Natural killer cell treated with Interleukin-12 subunit alpha and Interleukin-12 subunit beta and Interleukin-15 and Interleukin-18, amount 100 ng/mL, for 72 hours (primary cell): ENCODE data around the gene PCYOX1L. TPM values are rescaled to one million over a fixed set of nuclear protein-coding genes. Genes with fewer than 3 reads are reported as not detected.
A peak's percentile ranks its signal among the peaks of the same experiment; 100 is the strongest.
"Not testable (repeated sequence)": the region's sequence is repeated elsewhere in the genome, so short reads cannot be mapped to it uniquely, and the experiment has no call there.

Experiments
- ATAC-seq, 2 donors: fragments of 150-1000 bp; cut with Tn5 transposase in 1 of 2; sonication (Bioruptor Pico), chemical (Tn5 transposase) in 1 of 2; 2 replicates each; pipeline ENCODE4 v1.10.0; 2021
- DNase-seq: peaks from one replicate; pipeline ENCODE4 v3.0.0; 2022; ENCODE audit warnings: low spot score
- H3K27ac Mint-ChIP-seq, 2 donors: 1 replicate in 1 of 2; 2 replicates in 1 of 2; pipeline ENCODE4 v1.8.0; 2022; ENCODE audit warnings: mixed read lengths in 2 of 2, mild to moderate bottlenecking in 1 of 2, moderate library complexity in 1 of 2
- H3K27me3 Mint-ChIP-seq, 2 donors: 1 replicate in 1 of 2; 2 replicates in 1 of 2; pipeline ENCODE4 v1.8.0; 2022; ENCODE audit warnings: mixed read lengths in 2 of 2
- H3K36me3 Mint-ChIP-seq: one replicate; pipeline ENCODE4 v1.8.0; 2022; ENCODE audit warnings: mixed read lengths
- H3K4me1 Mint-ChIP-seq, 2 donors: 1 replicate in 1 of 2; 2 replicates in 1 of 2; pipeline ENCODE4 v1.8.0; 2022; ENCODE audit warnings: low read depth in 2 of 2, mixed read lengths in 2 of 2, mild to moderate bottlenecking in 1 of 2
- H3K4me3 Mint-ChIP-seq: one replicate; pipeline ENCODE4 v1.8.0; 2022; ENCODE audit warnings: mixed read lengths
- H3K9me3 Mint-ChIP-seq: 2 replicates; pipeline ENCODE4 v1.8.0; 2022; ENCODE audit warnings: mixed read lengths
- total RNA-seq, 2 donors: library from RNA; stranded (reverse); gene quantifications; one replicate each; pipeline ENCODE4 v1.2.3, GENCODE V29; 2022

The PCYOX1L gene
- total RNA-seq, 2 donors from 2014 or later, result 13.1 to 31.6 TPM

GRCh38 chr5:149379818-149380374 is 22.1 kb downstream of the PCYOX1L start:
- Mint-ChIP-seq H3K27me3 (peaks cover 0 to 2% of the 10 kb centered on the region in 2 donors), H3K27ac (no peak overlapping the region), H3K4me1 (peaks cover 0 to 3% of the 10 kb centered on the region in 2 donors), H3K4me3 (no peak overlapping the region), H3K9me3 (no peaks in the 10 kb centered on the region), H3K36me3 (no peaks in the 10 kb centered on the region)
- DNase-seq (no peak), ATAC-seq (no peak)

- Mint-ChIP-seq H3K27me3 (peaks cover 0 to 2% of the 10 kb centered on the region in 2 donors), H3K27ac (no peak overlapping the region), H3K4me1 (peaks cover 0 to 3% of the 10 kb centered on the region in 2 donors), H3K9me3 (no peaks in the 10 kb centered on the region), H3K4me3 (no peak overlapping the region), H3K36me3 (no peaks in the 10 kb centered on the region)
- DNase-seq (no peak), ATAC-seq (peak in 1 of 2 donors; percentile 14)
Observed at GRCh38 chr5:149380466-149381121, 22.7 kb downstream of the PCYOX1L start.

GRCh38 chr5:149381261-149381985 is 23.6 kb downstream of the PCYOX1L start:
- no peak overlapping the region for H3K4me3 Mint-ChIP-seq
- H3K4me1 Mint-ChIP-seq, result peaks cover 0 to 3% of the 10 kb centered on the region in 2 donors
- H3K27ac Mint-ChIP-seq, result no peak overlapping the region
- DNase-seq (no peak), ATAC-seq (no peak)
- H3K36me3 Mint-ChIP-seq, result no peaks in the 10 kb centered on the region
- H3K27me3 Mint-ChIP-seq, result peaks cover 0 to 2% of the 10 kb centered on the region in 2 donors
- H3K9me3 Mint-ChIP-seq, result no peaks in the 10 kb centered on the region

GRCh38 chr5:149381986-149382338 is 24.1 kb downstream of the PCYOX1L start:
- ATAC-seq (peak; percentile 56 to 76), DNase-seq (peak; percentile 82)
- no peaks in the 10 kb centered on the region for H3K9me3 Mint-ChIP-seq
- no peaks in the 10 kb centered on the region for H3K36me3 Mint-ChIP-seq
- peaks cover 0 to 3% of the 10 kb centered on the region in 2 donors for H3K4me1 Mint-ChIP-seq
- no peak overlapping the region for H3K4me3 Mint-ChIP-seq
- peaks cover 0 to 2% of the 10 kb centered on the region in 2 donors for H3K27me3 Mint-ChIP-seq
- no peak overlapping the region for H3K27ac Mint-ChIP-seq

GRCh38 chr5:149382517-149383220 is 24.8 kb downstream of the PCYOX1L start:
- Mint-ChIP-seq H3K36me3 (no peaks in the 10 kb centered on the region), H3K9me3 (no peaks in the 10 kb centered on the region), H3K27me3 (peaks cover 0 to 2% of the 10 kb centered on the region in 2 donors), H3K27ac (no peak overlapping the region), H3K4me3 (no peak overlapping the region), H3K4me1 (peaks cover 0 to 3% of the 10 kb centered on the region in 2 donors)
- ATAC-seq, result no peak
- DNase-seq, result no peak

- H3K9me3 Mint-ChIP-seq, result no peaks in the 10 kb centered on the region
- H3K27ac Mint-ChIP-seq, result no peak overlapping the region
- peaks cover 0 to 3% of the 10 kb centered on the region in 2 donors for H3K4me1 Mint-ChIP-seq
- H3K4me3 Mint-ChIP-seq, result no peak overlapping the region
- DNase-seq (no peak), ATAC-seq (no peak)
- H3K36me3 Mint-ChIP-seq, result no peaks in the 10 kb centered on the region
- peaks cover 0 to 2% of the 10 kb centered on the region in 2 donors for H3K27me3 Mint-ChIP-seq
Observed at GRCh38 chr5:149383399-149383798, 25.6 kb downstream of the PCYOX1L start.

GRCh38 chr5:149386166-149386565 is 28.3 kb downstream of the PCYOX1L start:
- Mint-ChIP-seq H3K27me3 (peaks cover 0 to 2% of the 10 kb centered on the region in 2 donors), H3K9me3 (no peaks in the 10 kb centered on the region), H3K27ac (no peak overlapping the region), H3K36me3 (no peaks in the 10 kb centered on the region), H3K4me3 (no peak overlapping the region), H3K4me1 (peaks cover 0 to 3% of the 10 kb centered on the region in 2 donors)
- no peak for DNase-seq
- ATAC-seq, result no peak

- no peaks in the 10 kb centered on the region for H3K9me3 Mint-ChIP-seq
- no peaks in the 10 kb centered on the region for H3K27me3 Mint-ChIP-seq
- DNase-seq, result peak; percentile 55
- no peak overlapping the region for H3K4me3 Mint-ChIP-seq
- no peaks in the 10 kb centered on the region for H3K4me1 Mint-ChIP-seq
- no peaks in the 10 kb centered on the region for H3K36me3 Mint-ChIP-seq
- no peak overlapping the region for H3K27ac Mint-ChIP-seq
- no peak for ATAC-seq
Observed at GRCh38 chr5:149387081-149387631, 29.3 kb downstream of the PCYOX1L start.

GRCh38 chr5:149387982-149388381 is 30.1 kb downstream of the PCYOX1L start:
- no peaks in the 10 kb centered on the region for H3K4me1 Mint-ChIP-seq
- H3K9me3 Mint-ChIP-seq, result no peaks in the 10 kb centered on the region
- H3K27ac Mint-ChIP-seq, result no peak overlapping the region
- no peaks in the 10 kb centered on the region for H3K36me3 Mint-ChIP-seq
- ATAC-seq (no peak), DNase-seq (no peak)
- H3K4me3 Mint-ChIP-seq, result no peak overlapping the region
- no peaks in the 10 kb centered on the region for H3K27me3 Mint-ChIP-seq

- Mint-ChIP-seq H3K4me1 (no peaks in the 10 kb centered on the region), H3K27me3 (peaks cover 0 to 2% of the 10 kb centered on the region in 2 donors), H3K36me3 (no peaks in the 10 kb centered on the region), H3K9me3 (no peaks in the 10 kb centered on the region), H3K4me3 (no peak overlapping the region), H3K27ac (no peak overlapping the region)
- DNase-seq, result no peak
- no peak for ATAC-seq
Observed at GRCh38 chr5:149388498-149389190, 30.8 kb downstream of the PCYOX1L start.

- ATAC-seq (no peak), DNase-seq (no peak)
- H3K4me1 Mint-ChIP-seq, result no peaks in the 10 kb centered on the region
- H3K4me3 Mint-ChIP-seq, result no peak overlapping the region
- H3K27me3 Mint-ChIP-seq, result peaks cover 0 to 2% of the 10 kb centered on the region in 2 donors
- no peaks in the 10 kb centered on the region for H3K36me3 Mint-ChIP-seq
- no peaks in the 10 kb centered on the region for H3K9me3 Mint-ChIP-seq
- H3K27ac Mint-ChIP-seq, result no peak overlapping the region
Observed at GRCh38 chr5:149389552-149390495, 32.0 kb downstream of the PCYOX1L start.

GRCh38 chr5:149391076-149391475 is 33.2 kb downstream of the PCYOX1L start:
- H3K36me3 Mint-ChIP-seq, DNase-seq, ATAC-seq, H3K27ac Mint-ChIP-seq, H3K27me3 Mint-ChIP-seq, H3K4me3 Mint-ChIP-seq, H3K4me1 Mint-ChIP-seq, H3K9me3 Mint-ChIP-seq: not testable (repeated sequence)
